ENCODE measurements around the gene NRBP1.
"Not testable (repeated sequence)": the region's sequence is repeated elsewhere in the genome, so short reads cannot be mapped to it uniquely, and the experiment has no call there.

Gene NRBP1

DNA sequence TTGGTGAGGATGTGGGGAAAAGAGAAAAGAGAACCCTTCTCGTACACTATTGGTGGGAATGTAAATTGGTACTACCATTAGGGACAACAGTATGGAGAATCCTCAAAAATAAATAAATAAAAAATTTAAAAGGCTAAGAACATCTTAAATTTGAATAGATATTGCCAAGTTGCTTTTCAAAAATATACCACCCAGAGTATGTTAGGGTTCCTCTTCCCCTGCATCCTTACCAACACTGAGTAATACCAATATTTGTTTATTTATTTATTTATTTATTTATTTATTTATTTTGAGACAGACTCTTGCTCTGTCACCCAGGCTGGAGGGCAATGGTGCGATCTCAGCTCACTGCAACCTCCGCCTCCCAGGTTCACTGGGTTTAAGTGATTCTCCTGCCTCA, 5.5 kb upstream of the NRBP1 start:
- no peak for DNase-seq

DNA sequence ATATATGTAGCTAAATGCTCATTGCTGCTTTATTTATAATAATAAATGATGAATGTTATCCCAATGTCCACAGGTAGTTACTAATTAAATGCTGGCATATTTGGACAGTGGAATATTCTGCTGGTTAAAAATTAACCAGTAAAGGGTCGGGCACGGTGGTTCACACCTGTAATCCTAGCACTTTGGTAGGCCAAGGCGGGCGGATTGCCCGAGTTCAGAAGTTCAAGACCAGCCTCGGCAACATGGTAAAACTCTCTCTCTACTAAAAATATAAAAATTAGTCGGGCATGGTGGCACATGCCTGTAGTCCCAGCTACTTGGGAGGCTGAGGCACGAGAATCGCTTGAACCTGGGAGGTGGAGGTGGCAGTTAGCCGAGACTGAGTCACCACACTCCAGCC, 3.4 kb upstream of the NRBP1 start:
- DNase-seq: not testable (repeated sequence)

DNA sequence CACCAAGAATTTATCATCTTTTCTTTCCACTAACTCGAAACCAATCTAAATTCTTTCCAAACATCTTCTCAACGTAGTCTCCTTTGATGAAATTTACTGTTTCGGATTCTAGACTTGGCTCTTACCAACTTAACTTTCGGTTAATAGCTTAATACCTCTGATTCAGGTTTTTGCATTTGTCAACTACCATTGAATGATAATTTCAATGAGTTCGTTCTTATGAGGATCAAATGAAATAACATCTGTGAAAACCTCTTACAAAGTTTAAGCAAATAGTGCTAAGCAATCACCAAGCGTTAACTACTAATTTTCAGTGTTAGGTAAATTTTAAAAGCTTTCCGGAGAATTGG, 593 bp upstream of the NRBP1 start:
- no peak for DNase-seq

DNA sequence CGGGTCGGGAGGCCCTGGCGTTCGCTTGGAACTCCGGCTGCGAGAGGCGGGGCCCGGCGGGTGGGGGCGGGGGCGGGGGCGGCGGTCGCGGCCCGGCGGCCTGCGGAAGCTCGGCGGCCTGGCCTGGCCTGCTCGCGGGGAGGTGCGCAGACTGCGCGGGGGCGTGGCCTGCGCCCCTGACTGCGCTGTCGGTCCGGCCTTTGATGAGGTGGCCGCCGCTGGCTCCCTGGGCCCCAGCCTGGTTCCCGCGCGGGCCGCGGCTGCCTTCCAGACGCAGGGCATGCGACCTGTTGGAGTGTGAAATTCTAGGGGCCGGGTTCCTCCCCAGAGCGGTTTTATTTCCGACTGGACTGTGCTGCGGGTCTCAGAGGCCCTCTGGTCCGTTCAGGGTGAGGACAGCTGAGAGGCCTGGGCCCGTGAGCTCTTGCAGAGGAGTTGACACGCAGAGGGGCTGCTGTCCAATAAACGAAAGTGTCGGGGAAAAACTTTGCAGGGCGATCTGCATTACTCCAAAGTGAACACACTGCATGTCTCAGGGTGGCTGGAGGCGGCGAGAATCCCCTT, 629 bp downstream of the NRBP1 start:
- DNase-seq: peak; percentile 80

DNA sequence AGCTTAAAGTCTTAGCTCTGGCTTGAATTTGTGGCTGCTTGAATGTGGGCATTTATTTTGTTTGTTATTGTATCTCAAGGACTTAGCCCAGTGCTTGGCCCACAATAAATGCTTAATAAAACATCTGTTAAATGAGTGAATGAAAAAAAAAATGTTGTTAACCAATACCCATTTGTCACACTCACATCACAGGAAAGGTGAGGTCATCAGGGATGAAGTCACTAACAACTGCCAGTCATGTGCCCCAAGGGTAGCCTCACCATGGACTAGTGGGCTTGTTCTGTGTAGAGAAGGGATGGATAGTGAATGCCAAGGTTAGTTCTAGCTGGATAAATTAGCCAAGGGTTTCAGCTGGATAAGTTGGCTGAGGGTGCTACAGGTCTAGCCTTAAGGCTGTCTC, 3.0 kb downstream of the NRBP1 start:
- DNase-seq: peak; percentile 8

DNA sequence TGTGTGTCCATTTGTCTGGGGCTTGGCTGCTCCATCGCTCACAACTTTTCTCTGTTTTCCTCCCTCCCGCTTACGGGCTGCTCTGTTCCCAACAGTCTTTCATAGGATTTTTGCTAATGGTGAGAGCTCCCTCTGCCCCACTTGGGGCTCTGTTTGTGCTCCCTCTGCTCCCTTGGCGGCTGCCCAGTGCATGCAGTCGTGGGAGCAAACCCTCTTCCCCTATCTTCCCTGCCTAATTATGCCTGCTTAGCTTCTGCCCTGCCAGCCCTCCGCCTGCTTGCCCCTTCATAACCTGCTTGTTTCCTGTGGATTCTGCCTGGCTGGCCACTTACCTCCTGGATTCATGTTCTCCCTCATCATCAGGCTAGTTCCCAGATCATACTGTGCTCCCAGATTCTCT, 7.2 kb downstream of the NRBP1 start:
- DNase-seq: no peak

DNA sequence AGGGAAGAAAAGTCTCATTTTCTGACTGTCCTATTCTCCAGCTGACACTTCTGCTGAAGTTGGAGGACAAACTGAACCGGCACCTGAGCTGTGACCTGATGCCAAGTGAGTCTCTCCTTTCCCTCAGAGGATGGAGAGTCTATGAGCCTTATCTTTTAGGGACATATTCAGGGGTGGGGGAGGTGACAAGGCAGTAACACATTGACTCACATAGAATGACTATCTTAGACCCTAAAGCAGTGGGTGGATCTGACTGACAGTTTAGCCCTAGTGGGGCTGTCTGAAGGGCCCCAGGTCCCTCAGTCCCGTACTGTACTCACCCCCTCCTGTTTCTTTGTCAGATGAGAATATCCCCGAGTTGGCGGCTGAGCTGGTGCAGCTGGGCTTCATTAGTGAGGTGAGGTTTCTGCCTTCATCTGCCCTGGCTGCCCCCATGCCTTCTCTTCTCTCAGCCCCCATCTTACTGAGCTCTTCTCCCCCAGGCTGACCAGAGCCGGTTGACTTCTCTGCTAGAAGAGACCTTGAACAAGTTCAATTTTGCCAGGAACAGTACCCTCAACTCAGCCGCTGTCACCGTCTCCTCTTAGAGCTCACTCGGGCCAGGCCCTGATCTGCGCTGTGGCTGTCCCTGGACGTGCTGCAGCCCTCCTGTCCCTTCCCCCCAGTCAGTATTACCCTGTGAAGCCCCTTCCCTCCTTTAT, 12.9 kb downstream of the NRBP1 start:
- no peak for DNase-seq

DNA sequence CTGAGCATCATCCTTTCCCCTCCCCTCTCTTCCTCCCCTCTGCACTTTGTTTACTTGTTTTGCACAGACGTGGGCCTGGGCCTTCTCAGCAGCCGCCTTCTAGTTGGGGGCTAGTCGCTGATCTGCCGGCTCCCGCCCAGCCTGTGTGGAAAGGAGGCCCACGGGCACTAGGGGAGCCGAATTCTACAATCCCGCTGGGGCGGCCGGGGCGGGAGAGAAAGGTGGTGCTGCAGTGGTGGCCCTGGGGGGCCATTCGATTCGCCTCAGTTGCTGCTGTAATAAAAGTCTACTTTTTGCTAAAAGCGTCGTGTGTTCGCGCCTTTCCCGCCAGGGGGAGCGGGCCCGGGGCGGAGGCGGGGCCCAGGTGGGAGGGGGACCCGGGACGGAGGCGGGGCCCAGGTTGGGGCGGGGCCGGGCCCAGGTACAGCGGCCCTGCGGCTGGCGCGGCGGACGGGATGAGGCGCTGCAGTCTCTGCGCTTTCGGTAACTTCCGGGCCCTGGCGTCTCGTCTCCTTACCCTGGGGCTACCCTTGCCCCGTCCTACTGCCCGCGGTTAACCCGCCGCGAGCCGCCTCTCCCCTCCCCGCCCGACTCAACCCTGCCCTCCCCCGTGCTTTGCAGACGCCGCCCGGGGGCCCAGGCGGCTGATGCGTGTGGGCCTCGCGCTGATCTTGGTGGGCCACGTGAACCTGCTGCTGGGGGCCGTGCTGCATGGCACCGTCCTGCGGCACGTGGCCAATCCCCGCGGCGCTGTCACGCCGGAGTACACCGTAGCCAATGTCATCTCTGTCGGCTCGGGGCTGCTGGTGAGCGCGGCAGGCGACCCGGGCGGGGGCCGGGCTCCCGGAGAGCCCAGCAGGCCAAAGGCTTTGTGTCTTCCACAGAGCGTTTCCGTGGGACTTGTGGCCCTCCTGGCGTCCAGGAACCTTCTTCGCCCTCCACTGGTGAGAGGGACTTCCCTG, 13.8 kb downstream of the NRBP1 start, which contains the start of gene KRTCAP3:
KRTCAP3 (plus strand) TSS at position 424 of the 962 bp plus-strand sequence; CDS start at position 456, 32 bp downstream.
- peak; percentile 35 for DNase-seq

DNA sequence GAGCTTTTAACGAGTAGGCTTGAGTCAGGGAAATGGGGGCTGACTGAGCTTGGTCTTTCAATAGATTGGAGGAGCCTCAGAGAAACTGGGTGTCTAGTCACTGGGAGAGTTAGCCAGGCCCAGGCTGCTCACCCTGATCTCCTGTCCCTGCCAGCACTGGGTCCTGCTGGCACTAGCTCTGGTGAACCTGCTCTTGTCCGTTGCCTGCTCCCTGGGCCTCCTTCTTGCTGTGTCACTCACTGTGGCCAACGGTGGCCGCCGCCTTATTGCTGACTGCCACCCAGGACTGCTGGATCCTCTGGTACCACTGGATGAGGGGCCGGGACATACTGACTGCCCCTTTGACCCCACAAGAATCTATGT, 14.5 kb downstream of the NRBP1 start:
- DNase-seq: no peak

DNA sequence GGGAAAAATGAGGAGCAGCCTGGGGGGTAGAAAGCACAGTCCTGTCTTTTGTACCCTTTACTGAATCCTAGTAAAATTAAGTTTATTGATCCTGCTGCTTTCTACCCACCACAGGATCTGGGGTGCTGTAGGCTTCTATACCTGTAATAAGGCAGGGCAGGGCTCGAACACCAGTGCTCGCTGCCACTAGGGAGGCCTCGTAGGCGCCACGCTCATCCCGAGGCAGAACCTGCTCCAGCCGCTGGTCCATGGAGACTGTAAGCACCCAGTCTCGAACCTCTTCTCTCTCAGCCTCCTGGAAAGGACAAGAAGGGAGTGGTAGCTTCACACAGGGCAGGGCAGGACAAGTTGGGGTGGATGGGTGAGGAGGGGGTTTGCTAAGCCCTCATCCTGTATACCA, 16.7 kb downstream of the NRBP1 start:
- no peak for DNase-seq

DNA sequence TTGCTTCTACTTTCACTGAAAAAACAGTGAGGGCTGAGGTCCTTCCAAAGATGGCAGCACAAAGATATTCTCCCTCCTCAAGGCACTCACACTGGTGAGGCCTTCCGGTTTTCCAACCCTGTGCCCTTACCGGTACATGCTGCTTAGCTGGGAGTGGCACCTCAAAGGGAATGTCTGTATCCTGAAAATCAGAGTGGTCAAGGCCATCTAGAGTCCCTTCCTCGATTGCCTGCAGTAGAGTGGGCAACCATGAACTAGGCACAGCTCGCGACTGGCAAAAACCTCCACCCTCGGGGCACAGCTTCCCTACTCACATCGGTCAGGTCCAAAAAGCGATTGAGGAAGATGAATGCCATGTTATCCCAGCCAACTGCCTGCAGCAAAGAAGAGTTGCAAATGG, 17.2 kb downstream of the NRBP1 start:
- DNase-seq: no peak

DNA sequence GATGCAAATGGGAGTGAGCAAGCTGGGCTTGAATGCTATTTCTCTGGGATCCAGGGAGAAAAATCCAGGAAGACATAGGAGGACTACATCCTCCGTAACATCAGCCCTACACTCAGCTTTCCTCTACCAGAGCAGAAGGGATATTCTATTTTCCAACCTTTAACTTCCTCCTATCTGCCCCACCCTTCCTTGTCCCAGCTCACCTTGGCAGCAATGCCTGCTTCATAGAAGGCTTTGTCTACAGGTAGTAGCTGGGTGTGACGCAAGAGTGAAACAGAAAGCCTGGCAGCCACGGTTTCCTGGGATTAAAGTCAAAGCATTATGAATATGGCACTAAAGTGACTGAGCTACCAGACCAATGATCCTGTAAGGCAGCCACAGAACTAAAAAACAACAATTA, 17.6 kb downstream of the NRBP1 start:
- no peak for DNase-seq

DNA sequence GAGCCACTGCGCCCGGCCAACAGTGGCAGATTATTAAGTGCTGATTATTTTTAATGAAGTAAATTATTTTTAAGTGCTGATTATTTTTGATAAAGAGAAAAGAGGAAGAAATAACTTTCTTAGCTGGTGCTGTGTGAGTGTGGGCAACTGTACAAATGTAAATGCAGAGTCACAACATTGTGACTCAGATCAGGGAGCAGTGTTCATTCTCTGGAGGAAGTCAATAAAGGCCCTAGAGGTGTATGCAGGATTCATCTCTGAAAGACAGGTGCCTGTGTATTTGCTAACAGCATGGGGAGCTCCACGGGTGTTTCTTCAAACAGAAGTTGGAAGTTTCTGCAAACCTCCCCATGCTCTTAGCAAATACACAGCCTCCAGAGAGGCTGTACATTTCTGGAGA, 19.9 kb downstream of the NRBP1 start:
- DNase-seq: no peak

DNA sequence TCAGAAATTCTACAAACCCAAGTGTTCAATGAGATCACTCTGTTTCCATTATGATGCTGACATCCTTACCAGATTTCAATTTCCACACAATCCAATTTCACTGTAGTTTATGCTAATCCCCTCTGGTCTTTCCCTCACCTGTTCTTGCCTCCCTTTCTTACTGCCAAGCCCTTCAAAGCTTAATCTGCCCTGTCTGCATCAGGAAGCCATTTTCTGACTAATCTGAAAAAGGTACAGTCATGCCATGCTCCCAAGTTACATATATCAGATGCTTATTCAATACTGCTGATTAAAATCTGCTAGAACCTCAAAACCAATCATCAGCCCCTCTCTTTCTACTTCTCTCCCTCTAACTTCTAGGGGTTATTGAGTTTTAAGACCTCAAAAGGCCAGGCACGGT, 22.7 kb downstream of the NRBP1 start:
- no peak for DNase-seq

DNA sequence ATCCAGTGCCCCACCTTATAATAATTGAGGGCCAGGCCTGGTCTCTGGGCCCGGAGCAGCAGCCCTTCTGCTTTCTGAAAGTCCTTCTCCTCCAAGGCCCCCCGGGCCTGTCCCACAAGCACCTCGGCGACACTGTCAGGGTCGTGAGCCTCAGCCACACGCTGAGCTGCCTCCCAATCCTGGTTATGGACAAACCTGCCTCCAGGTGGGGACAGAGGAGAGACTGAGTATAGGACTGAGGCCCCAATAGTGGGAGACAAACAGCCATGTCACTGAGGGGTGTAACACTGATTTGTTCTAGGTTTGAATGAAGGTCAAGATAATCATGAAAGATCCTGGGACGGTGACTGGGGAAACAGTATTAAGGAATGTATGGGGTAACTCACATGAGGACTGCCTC, 25.5 kb downstream of the NRBP1 start:
- DNase-seq: no peak

DNA sequence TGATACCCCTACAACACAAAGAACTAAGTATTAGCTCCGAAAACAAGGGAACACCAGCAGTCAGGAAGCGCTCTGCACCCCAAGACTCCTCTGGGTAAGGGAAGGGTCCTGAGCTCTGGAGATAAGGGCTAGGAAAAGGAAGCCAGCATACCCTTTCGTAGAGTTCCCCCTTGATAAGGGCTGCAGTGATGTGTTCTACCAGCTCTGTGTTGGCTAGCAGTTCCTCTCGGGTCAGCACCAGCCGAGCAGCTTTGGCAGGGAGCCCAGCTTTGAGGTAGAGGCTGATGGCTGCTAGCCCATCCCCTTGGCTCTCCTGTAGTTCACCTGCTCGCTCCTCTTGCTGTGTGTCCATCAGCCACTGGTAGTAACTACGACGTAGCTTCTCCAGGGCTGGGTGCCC, 32.7 kb downstream of the NRBP1 start:
- DNase-seq: no peak

DNA sequence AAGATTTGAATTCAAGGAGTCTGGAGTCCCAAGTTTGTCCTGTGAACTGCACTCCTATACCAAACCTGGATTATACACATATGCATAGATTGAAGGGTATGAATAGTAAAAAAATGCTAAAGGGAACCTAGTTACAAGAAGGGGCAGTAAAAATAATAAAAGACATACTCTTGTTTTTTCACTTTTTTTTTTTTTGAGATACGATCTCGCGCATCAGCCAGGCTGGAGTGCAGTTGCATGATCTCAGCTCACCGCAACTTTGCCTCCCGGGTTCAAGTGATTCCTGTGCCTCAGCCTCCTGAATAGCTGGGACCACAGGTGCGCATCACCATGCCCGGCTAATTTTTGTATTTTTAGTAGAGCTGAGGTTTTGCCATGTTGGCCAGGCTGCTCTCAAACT, 36.0 kb downstream of the NRBP1 start:
- DNase-seq: no peak

DNA sequence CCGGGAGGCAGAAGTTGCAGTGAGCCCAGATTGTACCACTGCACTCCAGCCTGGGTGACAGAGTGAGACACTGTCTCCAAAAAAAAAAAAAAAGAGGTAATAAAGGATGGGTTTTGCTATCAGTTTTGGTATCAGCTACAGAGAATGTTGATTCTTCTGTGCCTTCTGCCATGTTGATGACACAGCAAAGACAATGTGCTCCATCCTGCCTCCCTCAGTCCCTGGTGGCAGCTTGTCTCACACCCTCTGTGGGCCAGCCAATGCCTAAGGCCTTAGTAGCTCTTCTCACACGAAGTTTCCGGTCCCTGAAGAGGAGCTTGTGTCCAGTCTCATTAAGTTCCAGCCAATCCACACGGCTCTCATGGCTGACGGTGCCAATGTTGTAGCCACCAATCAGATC, 43.5 kb downstream of the NRBP1 start:
- DNase-seq: no peak

DNA sequence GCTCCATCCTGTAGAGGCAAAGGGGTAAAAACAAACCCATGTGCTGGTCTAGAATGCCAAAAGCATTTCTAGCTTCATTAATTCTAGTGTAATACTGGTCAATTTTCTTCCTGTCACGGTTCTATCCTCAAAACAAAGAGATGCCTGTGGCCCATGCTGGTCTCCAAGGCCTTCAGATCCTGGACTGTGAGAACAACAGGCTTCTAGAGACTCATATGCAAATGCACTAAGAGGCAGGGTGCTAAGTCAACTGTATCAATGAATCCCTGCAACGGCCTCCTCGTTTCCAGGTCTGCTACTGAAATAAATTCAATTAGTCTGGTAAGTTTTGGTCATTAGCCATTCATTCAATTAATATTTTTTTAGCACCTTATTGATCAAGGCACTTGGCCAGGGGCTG, 57.1 kb downstream of the NRBP1 start:
- DNase-seq: no peak

DNA sequence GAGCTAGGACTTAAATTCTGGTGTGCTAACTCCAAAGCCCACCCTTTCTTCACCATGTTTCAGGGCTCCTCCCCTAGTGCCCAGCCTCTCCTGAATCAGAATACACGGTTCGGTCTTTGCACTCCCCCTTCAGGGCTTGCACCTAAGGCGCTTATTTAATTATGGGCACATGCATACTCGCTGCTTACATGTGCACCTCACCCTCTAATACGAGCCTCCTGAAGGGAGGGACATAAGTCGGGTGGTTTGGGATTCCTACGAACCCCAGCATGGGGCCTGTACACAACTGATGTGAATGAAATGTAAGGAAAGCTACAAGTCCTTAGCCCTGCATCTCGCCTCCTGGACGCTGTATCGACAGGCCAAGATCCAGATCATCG, 60.7 kb downstream of the NRBP1 start:
- DNase-seq: peak; percentile 20

DNA sequence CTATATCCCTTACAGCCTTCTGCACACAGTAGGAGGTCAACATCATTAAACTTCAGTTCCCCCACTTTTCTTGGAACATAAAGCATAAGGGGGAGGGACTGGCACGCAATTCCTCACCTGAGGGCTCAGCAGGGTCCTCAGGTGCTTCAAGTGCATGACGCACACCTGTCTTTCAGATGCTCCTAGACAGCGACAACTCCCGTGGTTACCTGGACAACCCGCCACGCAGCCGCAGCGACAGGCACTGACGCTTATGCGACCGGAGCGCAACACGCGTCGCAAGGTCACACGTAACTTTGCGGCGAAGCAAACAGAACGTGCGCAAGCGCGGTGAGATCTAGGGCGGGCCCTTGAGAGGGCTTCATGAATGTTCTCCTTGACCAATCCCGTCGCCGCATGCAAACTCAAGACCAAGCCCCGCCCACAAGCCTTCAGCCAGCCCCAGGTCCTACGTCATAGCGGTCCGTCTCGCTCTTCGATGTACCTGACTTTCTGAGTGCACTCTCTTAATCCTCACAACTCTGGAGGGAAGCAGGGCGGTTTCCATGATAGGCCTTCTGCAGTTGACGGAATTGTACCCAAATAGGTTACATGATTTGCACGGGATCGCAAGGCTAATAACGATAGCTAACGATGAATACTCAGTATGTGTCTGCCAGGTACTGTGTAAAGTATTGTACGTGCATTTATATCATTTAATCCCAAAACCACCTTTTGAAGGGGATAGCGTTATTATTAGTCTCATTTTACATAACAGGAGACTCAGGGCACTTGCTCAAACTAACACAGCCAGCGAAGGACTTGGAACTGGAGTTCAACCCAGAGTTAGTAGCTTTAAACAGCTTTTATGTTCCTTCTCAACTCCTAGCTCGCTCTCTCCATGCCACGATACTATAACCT, 61.3 kb downstream of the NRBP1 start, which contains the start of gene IFT172:
IFT172 (minus strand) TSS at position 246 of the 900 bp plus-strand sequence; CDS start at position 156, 90 bp downstream.
- DNase-seq: peak; percentile 100
